HL-60/S4 treated with phorbol 12-myristate 13-acetate at 8.2 ng/mL for 4 days and 3 days (cell line): ENCODE results near the gene ASGR1.
"Not testable (repeated sequence)": the region's sequence is repeated elsewhere in the genome, so short reads cannot be mapped to it uniquely, and the experiment has no call there.

ENCODE experiments used
- in situ Hi-C: fragments of 300-500 bp; cut with MboI; formaldehyde crosslinking; loops from 2 replicates; pipeline ENCODE4 v1.15.0; 2022; ENCODE audit warnings: low sequenced_read_pairs

Gene ASGR1

GRCh38 chr17:7168841-7169564, 10.2 kb downstream of the ASGR1 start:
- in situ Hi-C loops: not testable (repeated sequence)

GRCh38 chr17:7167832-7168231, 11.3 kb downstream of the ASGR1 start:
- in situ Hi-C loops: no loop called here

GRCh38 chr17:7166873-7167272, 12.3 kb downstream of the ASGR1 start:
- in situ Hi-C loops: no loop called here

GRCh38 chr17:7159571-7159970, 19.6 kb downstream of the ASGR1 start:
- in situ Hi-C loops: not testable (repeated sequence)

GRCh38 chr17:7158424-7158823, 20.7 kb downstream of the ASGR1 start:
- in situ Hi-C loops: not testable (repeated sequence)

- in situ Hi-C loops: no loop called here
Observed at GRCh38 chr17:7156342-7156940, 22.7 kb downstream of the ASGR1 start.

GRCh38 chr17:7147772-7148171, 31.4 kb downstream of the ASGR1 start:
- in situ Hi-C loops: no loop called here

- in situ Hi-C loops: no loop called here
Observed at GRCh38 chr17:7146115-7146514, 33.1 kb downstream of the ASGR1 start.

- in situ Hi-C loops: no loop called here
Observed at GRCh38 chr17:7144213-7144612, 35.0 kb downstream of the ASGR1 start.

GRCh38 chr17:7141824-7142223, 37.3 kb downstream of the ASGR1 start:
- in situ Hi-C loops: no loop called here

GRCh38 chr17:7139400-7139799, 39.8 kb downstream of the ASGR1 start:
- in situ Hi-C loops: loop anchor here (10.0 kb wide), 1 partner anchor 75 kb away; no protein-coding TSS in a partner anchor

GRCh38 chr17:7138800-7139381, 40.3 kb downstream of the ASGR1 start:
- in situ Hi-C loops: loop anchor here (10.0 kb wide), 1 partner anchor 74 kb away; no protein-coding TSS in a partner anchor

GRCh38 chr17:7137171-7137943, 41.8 kb downstream of the ASGR1 start:
- in situ Hi-C loops: loop anchor here (10.0 kb wide), 1 partner anchor 73 kb away; no protein-coding TSS in a partner anchor

GRCh38 chr17:7136266-7136877, 42.8 kb downstream of the ASGR1 start:
- in situ Hi-C loops: loop anchor here (10.0 kb wide), 1 partner anchor 72 kb away; no protein-coding TSS in a partner anchor

- in situ Hi-C loops: loop anchor here (10.0 kb wide), 1 partner anchor 69 kb away; no protein-coding TSS in a partner anchor
Observed at GRCh38 chr17:7133916-7134315, 45.3 kb downstream of the ASGR1 start.

GRCh38 chr17:7133424-7133823, 45.7 kb downstream of the ASGR1 start:
- in situ Hi-C loops: loop anchor here (10.0 kb wide), 1 partner anchor 69 kb away; no protein-coding TSS in a partner anchor

GRCh38 chr17:7132511-7133094, 46.6 kb downstream of the ASGR1 start:
- in situ Hi-C loops: loop anchor here (10.0 kb wide), 1 partner anchor 68 kb away; no protein-coding TSS in a partner anchor

GRCh38 chr17:7131423-7131791, 47.8 kb downstream of the ASGR1 start:
- in situ Hi-C loops: loop anchor here (10.0 kb wide), 1 partner anchor 67 kb away; no protein-coding TSS in a partner anchor

GRCh38 chr17:7130621-7131422, 48.3 kb downstream of the ASGR1 start:
- in situ Hi-C loops: loop anchor here (10.0 kb wide), 1 partner anchor 66 kb away; no protein-coding TSS in a partner anchor
